H1 (cell line): Measurements from ENCODE around the gene MKI67. TPM values are rescaled to one million over a fixed set of nuclear protein-coding genes. Genes with fewer than 3 reads are reported as not detected.

Experiments used
- CTCF ChIA-PET: fragments of 300-600 bp; sonication (Branson Sonifier 250); formaldehyde crosslinking; loops from one replicate; lab custom pipeline; 2021; ENCODE audit not compliant: partially characterized antibody; lab: Charles Lee
- POLR2A ChIA-PET: fragments of 300-600 bp; sonication (Branson Sonifier 250); formaldehyde crosslinking; loops from one replicate; lab custom pipeline; 2021; ENCODE audit warnings: inconsistent platforms; ENCODE audit not compliant: partially characterized antibody; lab: Charles Lee
- DNase-seq, 2 experiments: peaks; one replicate each; pipeline versions ENCODE4 v3.0.0 to v3.0.0-alpha.2; 2010 to 2022; ENCODE audit warnings: low spot score in 2 of 2, low read depth in 1 of 2, mixed read lengths in 1 of 2
- FAIRE-seq: peaks from 2 replicates; lab custom pipeline; 2011; peaks lifted over from hg19 to GRCh38; lab: Jason Lieb, UNC
- H2AFZ ChIP-seq: 2 replicates; pipeline ENCODE4 v1.8.1; 2012; ENCODE audit warnings: low read length, inconsistent platforms
- H2AK5ac ChIP-seq: 2 replicates; pipeline ENCODE4 v1.6.1; 2013; ENCODE audit warnings: low read depth, low read length
- H2BK120ac ChIP-seq: replicated peaks from 2 replicates; pipeline ENCODE3; 2013; ENCODE audit warnings: low read depth, low read length, inconsistent platforms
- H2BK12ac ChIP-seq: 2 replicates; pipeline ENCODE4 v1.6.1; 2013; ENCODE audit warnings: low read depth, low read length
- H2BK15ac ChIP-seq: 2 replicates; pipeline ENCODE4 v1.6.1; 2013; ENCODE audit warnings: low read length
- H2BK20ac ChIP-seq: 2 replicates; pipeline ENCODE4 v1.6.1; 2013; ENCODE audit warnings: low read length
- H2BK5ac ChIP-seq: 2 replicates; pipeline ENCODE4 v1.6.1; 2013; ENCODE audit warnings: low read depth, low read length
- H3K14ac ChIP-seq: 2 replicates; pipeline ENCODE4 v1.6.1; 2013; ENCODE audit warnings: inconsistent platforms; ENCODE audit not compliant: insufficient read length
- H3K18ac ChIP-seq: 2 replicates; pipeline ENCODE4 v1.6.1; 2013; ENCODE audit warnings: low read length; ENCODE audit errors: extremely low read depth
- H3K23ac ChIP-seq: 2 replicates; pipeline ENCODE4 v1.6.1; 2013; ENCODE audit warnings: inconsistent platforms; ENCODE audit not compliant: insufficient read length
- H3K23me2 ChIP-seq: 2 replicates; pipeline ENCODE4 v1.6.1; 2013; ENCODE audit warnings: low read depth, low read length
- H3K27ac ChIP-seq: 2 replicates; pipeline ENCODE4 v1.6.1; 2011; ENCODE audit warnings: low read depth, low read length, inconsistent platforms
- H3K27me3 ChIP-seq, 4 experiments: replicated peaks in 1 of 4; 1 replicate in 1 of 4; 2 replicates in 3 of 4; pipeline versions ENCODE4 v1.6.1 to v1.8.1; 2011 to 2013; ENCODE audit warnings: low read length in 3 of 4, mild to moderate bottlenecking in 3 of 4, inconsistent platforms in 2 of 4, mixed read lengths in 2 of 4, moderate library complexity in 1 of 4; ENCODE audit not compliant: control insufficient read depth in 3 of 4, insufficient read depth in 3 of 4; ENCODE audit errors: extremely low read depth in 1 of 4
- H3K36me3 ChIP-seq, 4 experiments: 2 replicates each; pipeline versions ENCODE4 v1.6.1 to v1.8.1; 2011 to 2013; ENCODE audit warnings: mild to moderate bottlenecking in 4 of 4, low read length in 3 of 4, moderate library complexity in 2 of 4, control low read depth in 1 of 4, inconsistent platforms in 1 of 4; ENCODE audit not compliant: insufficient read depth in 4 of 4, control insufficient read depth in 2 of 4
- H3K4ac ChIP-seq: replicated peaks from 2 replicates; pipeline ENCODE3; 2013; ENCODE audit warnings: low read length, low read depth, mixed read lengths, inconsistent platforms; ENCODE audit not compliant: insufficient read length
- H3K4me1 ChIP-seq, 4 experiments: replicated peaks in 1 of 4; 1 replicate in 1 of 4; 2 replicates in 3 of 4; pipeline versions ENCODE4 v1.6.1 to v1.8.1; 2011 to 2013; ENCODE audit warnings: low read length in 3 of 4, inconsistent platforms in 2 of 4, mixed read lengths in 1 of 4; ENCODE audit not compliant: insufficient read depth in 4 of 4, control insufficient read depth in 3 of 4
- H3K4me2 ChIP-seq, 2 experiments: 2 replicates each; pipeline versions ENCODE4 v1.6.1 to v1.8.1; 2011 to 2013; ENCODE audit warnings: low read depth in 2 of 2, low read length in 2 of 2, control low read depth in 1 of 2, inconsistent platforms in 1 of 2, mild to moderate bottlenecking in 1 of 2; ENCODE audit not compliant: insufficient read depth in 1 of 2
- H3K4me3 ChIP-seq, 4 experiments: fragments of 200-600, 300-600 bp in 1 of 4; sonication (generic), shearing (Covaris generic), sonication (Bioruptor Twin) in 1 of 4; 2 replicates each; pipeline versions ENCODE4 v1.5.1 to v1.8.1; 2011 to 2016; ENCODE audit warnings: low read length in 4 of 4, low read depth in 3 of 4, control low read depth in 2 of 4, inconsistent platforms in 2 of 4, mild to moderate bottlenecking in 2 of 4, mixed read lengths in 1 of 4, moderate library complexity in 1 of 4; ENCODE audit not compliant: insufficient read depth in 2 of 4; ENCODE audit errors: extremely low read depth in 1 of 4
- H3K56ac ChIP-seq: replicated peaks from 2 replicates; pipeline ENCODE3; 2013; ENCODE audit warnings: low read depth, mild to moderate bottlenecking, mixed read lengths, low read length, inconsistent platforms; ENCODE audit not compliant: insufficient read length
- H3K79me1 ChIP-seq: 2 replicates; pipeline ENCODE4 v1.6.1; 2013; ENCODE audit warnings: low read depth, low read length, control low read depth
- H3K79me2 ChIP-seq, 2 experiments: 2 replicates each; pipeline versions ENCODE4 v1.6.1 to v1.8.1; 2012 to 2013; ENCODE audit warnings: low read length in 2 of 2, mild to moderate bottlenecking in 2 of 2, inconsistent platforms in 1 of 2; ENCODE audit not compliant: insufficient read depth in 2 of 2, control insufficient read depth in 1 of 2
- H3K9ac ChIP-seq, 4 experiments: replicated peaks in 1 of 4; 1 replicate in 1 of 4; 2 replicates in 3 of 4; pipeline versions ENCODE4 v1.6.1 to v1.8.1; 2011 to 2013; ENCODE audit warnings: low read depth in 3 of 4, low read length in 3 of 4, control low read depth in 2 of 4, mild to moderate bottlenecking in 2 of 4, moderate library complexity in 2 of 4, inconsistent platforms in 1 of 4; ENCODE audit errors: extremely low read depth in 1 of 4
- H3K9me3 ChIP-seq, 2 experiments: 2 replicates each; pipeline versions ENCODE4 v1.6.1 to v1.8.1; 2012 to 2013; ENCODE audit warnings: mild to moderate bottlenecking in 2 of 2, moderate library complexity in 2 of 2, control low read depth in 1 of 2, inconsistent platforms in 1 of 2, low read depth in 1 of 2, low read length in 1 of 2, mixed read lengths in 1 of 2; ENCODE audit not compliant: insufficient read depth in 2 of 2
- H4K20me1 ChIP-seq, 2 experiments: replicated peaks in 1 of 2; 2 replicates each; pipeline versions ENCODE3 to v1.8.1; 2011 to 2013; ENCODE audit warnings: inconsistent platforms in 2 of 2, low read length in 2 of 2, mild to moderate bottlenecking in 1 of 2; ENCODE audit not compliant: insufficient read depth in 2 of 2, control insufficient read depth in 1 of 2
- H4K5ac ChIP-seq: 2 replicates; pipeline ENCODE4 v1.6.1; 2013; ENCODE audit warnings: low read length, low read depth, mixed read lengths, inconsistent platforms; ENCODE audit not compliant: insufficient read length
- H4K8ac ChIP-seq: 2 replicates; pipeline ENCODE4 v1.8.0; 2013; ENCODE audit warnings: mild to moderate bottlenecking, moderate library complexity, low read length, inconsistent platforms; ENCODE audit not compliant: insufficient read depth; ENCODE audit errors: extremely low read depth
- H4K91ac ChIP-seq: replicated peaks from 2 replicates; pipeline ENCODE3; 2013; ENCODE audit warnings: low read length, mixed read lengths, inconsistent platforms; ENCODE audit not compliant: insufficient read length
- HDAC2 ChIP-seq, 2 experiments: fragments of 300-600 bp in 1 of 2; sonication (generic) in 1 of 2; IDR thresholded peaks; 2 replicates each; pipeline ENCODE4 v1.6.1; 2011 to 2012; ENCODE audit warnings: low read depth in 2 of 2, low read length in 2 of 2, mild to moderate bottlenecking in 2 of 2, moderate library complexity in 2 of 2, borderline replicate concordance in 1 of 2, inconsistent platforms in 1 of 2
- SIN3A ChIP-seq, 2 experiments: IDR thresholded peaks in 1 of 2; conservative IDR thresholded peaks in 1 of 2; 2 replicates each; pipeline ENCODE4 v1.6.1; 2011 to 2012; ENCODE audit warnings: low read length in 2 of 2, improper control_type of control experiment in 1 of 2, low read depth in 1 of 2, mild to moderate bottlenecking in 1 of 2
- SP4 ChIP-seq: IDR thresholded peaks from 2 replicates; pipeline ENCODE4 v1.6.1; 2012; ENCODE audit warnings: low read length, inconsistent platforms
- TAF1 ChIP-seq: IDR thresholded peaks from 2 replicates; pipeline ENCODE4 v1.6.1; 2011; ENCODE audit warnings: mild to moderate bottlenecking, low read depth, low read length
- TEAD4 ChIP-seq: IDR thresholded peaks from 2 replicates; pipeline ENCODE4 v1.6.1; 2012; ENCODE audit warnings: low read depth, low read length, inconsistent platforms, mixed read lengths
- WGBS, 2 experiments: shearing (Covaris generic) in 1 of 2; methylation state at CpG; one replicate each; pipeline versions ENCODE4 v1.1.6 to v1.1.7; 2013 to 2015; ENCODE audit warnings: low lambda C conversion rate in 2 of 2, mixed read lengths in 2 of 2, inconsistent platforms in 1 of 2, low coverage in 1 of 2, missing lambda C conversion rate in 1 of 2; ENCODE audit not compliant: insufficient replicate concordance in 2 of 2, insufficient coverage in 1 of 2, insufficient read length in 1 of 2; ENCODE audit errors: extremely low coverage in 1 of 2, missing lambda C conversion rate in 1 of 2; 5-methylcytosine and 5-hydroxymethylcytosine counted together
- polyA plus RNA-seq, 7 experiments: library from polyadenylated mRNA; depleted of rRNA in 3 of 7; stranded (reverse) in 5 of 7; unstranded in 2 of 7; fragments of >200 nt in 5 of 7; fragments of 200-250 nt in 2 of 7; gene quantifications; 1 replicate in 5 of 7; 2 replicates in 1 of 7; 4 replicates in 1 of 7; pipeline versions ENCODE4 v1.2.1 to v1.2.3, GENCODE V29; 2011 to 2013; ENCODE audit warnings: missing spikeins in 2 of 7, mixed read lengths in 2 of 7
- total RNA-seq: library from RNA; stranded (reverse); fragmentation: NEBNext Ultra II Directional; extraction: Animal tissue kit (Norgen Biotek cat#: 25700); gene quantifications from 2 replicates; pipeline ENCODE4 v1.2.1, GENCODE V29; 2021

MKI67 gene
- total and polyA plus RNA-seq, 2 of the 8 experiments (the other 6 are each of a cell fraction or from before 2014, with no cell fraction given), result 15.8 to 85.1 TPM

GRCh38 chr10:128125416-128125943, 743 bp downstream of the MKI67 start:
- H3K4me3 ChIP-seq, result peak overlapping the region; percentile 67 to 82 (median 75)
- H3K79me1 ChIP-seq, result peaks cover 7% of the 10 kb centered on the region; the same call in 1 of the 2 replicates
- H2BK20ac ChIP-seq, result no peak overlapping the region
- FAIRE-seq (no peak), DNase-seq (no peak)
- no peak overlapping the region for H3K27ac ChIP-seq
- no peak overlapping the region for H2AFZ ChIP-seq
- H3K14ac ChIP-seq, result no peak overlapping the region
- no peaks in the 10 kb centered on the region for H3K9me3 ChIP-seq
- no peak overlapping the region for H4K5ac ChIP-seq
- peaks cover 5 to 10% (median 9%) of the 10 kb centered on the region in 4 experiments; a peak in 5 of 7 replicates for H3K4me1 ChIP-seq
- POLR2A ChIA-PET, result interaction anchor here (0.7 kb wide), 1 partner anchor 34 kb away, joined by 3 read pairs; no protein-coding TSS in a partner anchor
- H2BK5ac ChIP-seq, result no peak overlapping the region
- H3K56ac ChIP-seq, result no peak overlapping the region
- no peak overlapping the region for H2BK120ac ChIP-seq
- H3K36me3 ChIP-seq, result peaks cover 0 to 12% (median 5%) of the 10 kb centered on the region in 4 experiments; a peak in 4 of 8 replicates
- WGBS, 2 experiments, result 3% methylated on average over 33 of the region's 33 CpGs; no CpG with 5 or more reads in 1 of the 2 experiments
- 0 out of 4 replicates have a peak, but pooled peaks of 1 of the 2 experiments have one; percentile 17 for TF ChIP-seq SIN3A (conservative IDR thresholded peaks at IDR 0.05 in 1 of 2, IDR thresholded peaks at IDR 0.05 in 1 of 2; ENCODE audit: low read depth in 1 of 2, low read length in 2 of 2)
- TF ChIP-seq HDAC2 (IDR thresholded peaks at IDR 0.05; ENCODE audit: borderline replicate concordance in 1 of 2, low read depth in 2 of 2, low read length in 2 of 2), result 0 out of 4 replicates have a peak, but pooled peaks of 1 of the 2 experiments have one; percentile 15
- TF ChIP-seq TAF1, result 0 out of 2 replicates have a peak, but pooled peaks have one; percentile 14
- TF ChIP-seq TEAD4, result no peak
- TF ChIP-seq SP4, result no peak
- peaks cover 0 to 1% (median 0%) of the 10 kb centered on the region in 4 experiments; a peak in 1 of 7 replicates for H3K27me3 ChIP-seq
- H2AK5ac ChIP-seq, result no peak overlapping the region
- no peaks in the 10 kb centered on the region; the same call in 1 of the 2 replicates for H3K23me2 ChIP-seq
- H4K20me1 ChIP-seq, result peaks cover 6% of the 10 kb centered on the region in 2 experiments
- H3K4me2 ChIP-seq, result peak overlapping the region; percentile 81 to 83
- CTCF ChIA-PET, result interaction anchor here (1.0 to 1.4 kb wide), 4 partner anchors 9 to 39 kb away, joined by 4 to 10 read pairs (median 4); no protein-coding TSS in a partner anchor
- peaks cover 10 to 43% of the 10 kb centered on the region in 2 experiments for H3K79me2 ChIP-seq
- no peak overlapping the region for H3K23ac ChIP-seq
- no peak overlapping the region for H3K4ac ChIP-seq
- no peak overlapping the region; the same call in 1 of the 2 replicates for H3K18ac ChIP-seq
- H2BK15ac ChIP-seq, result no peak overlapping the region
- H4K8ac ChIP-seq, result no peak overlapping the region
- H2BK12ac ChIP-seq, result no peak overlapping the region
- peak overlapping the region; percentile 29 to 58 (median 49) for H3K9ac ChIP-seq
- no peak overlapping the region for H4K91ac ChIP-seq
